ENCODE results near the gene MNT. TPM values are rescaled to one million over a fixed set of nuclear protein-coding genes. Genes with fewer than 3 reads are reported as not detected.

The MNT gene
- total RNA-seq, 2 experiments from 2014 or later, result 35.6 to 38.6 TPM

- Mint-ChIP-seq H3K27me3 (no peaks in the 10 kb centered on the region), H3K27ac (no peak overlapping the region), H3K36me3 (no peaks in the 10 kb centered on the region), H3K4me1 (no peaks in the 10 kb centered on the region), H3K4me3 (no peak overlapping the region), H3K9me3 (no peaks in the 10 kb centered on the region)
- no peak for DNase-seq
- POLR2A ChIA-PET, result no interaction called here
- ATAC-seq (ENCODE audit: low read depth), result no peak
Observed at GRCh38 chr17:2377659-2378058, 23.2 kb downstream of the MNT start.

- no peak for DNase-seq
- no peaks in the 10 kb centered on the region for H3K36me3 Mint-ChIP-seq
- H3K27me3 Mint-ChIP-seq, result no peaks in the 10 kb centered on the region
Observed at GRCh38 chr17:2376107-2376506, 24.8 kb downstream of the MNT start.

GRCh38 chr17:2375406-2375805 is 25.5 kb downstream of the MNT start:
- ATAC-seq (ENCODE audit: low read depth), result no peak
- H3K36me3 Mint-ChIP-seq, result no peaks in the 10 kb centered on the region
- no peak for DNase-seq
- H3K9me3 Mint-ChIP-seq, result no peaks in the 10 kb centered on the region
- H3K27me3 Mint-ChIP-seq, result no peaks in the 10 kb centered on the region
- H3K4me1 Mint-ChIP-seq, result no peaks in the 10 kb centered on the region
- POLR2A ChIA-PET, result no interaction called here
- H3K4me3 Mint-ChIP-seq, result no peak overlapping the region
- no peak overlapping the region for H3K27ac Mint-ChIP-seq

More at GRCh38 chr17:2376107-2376506, 24.8 kb downstream of the MNT start:
- Mint-ChIP-seq H3K9me3 (no peaks in the 10 kb centered on the region), H3K27ac (no peak overlapping the region), H3K4me3 (no peak overlapping the region), H3K4me1 (no peaks in the 10 kb centered on the region)
- POLR2A ChIA-PET, result no interaction called here
- ATAC-seq (ENCODE audit: low read depth), result no peak

- ATAC-seq (ENCODE audit: low read depth) (no peak), DNase-seq (no peak)
- Mint-ChIP-seq H3K4me1 (no peaks in the 10 kb centered on the region), H3K4me3 (no peak overlapping the region), H3K36me3 (no peaks in the 10 kb centered on the region), H3K9me3 (no peaks in the 10 kb centered on the region), H3K27ac (peak overlapping the region; percentile 45), H3K27me3 (no peaks in the 10 kb centered on the region)
- POLR2A ChIA-PET, result no interaction called here
Observed at GRCh38 chr17:2374549-2375285, 26.1 kb downstream of the MNT start.

- no peaks in the 10 kb centered on the region for H3K36me3 Mint-ChIP-seq
Observed at GRCh38 chr17:2373179-2373578, 27.7 kb downstream of the MNT start.

GRCh38 chr17:2372681-2373080 is 28.2 kb downstream of the MNT start:
- Mint-ChIP-seq H3K4me1 (no peaks in the 10 kb centered on the region), H3K27ac (no peak overlapping the region), H3K36me3 (no peaks in the 10 kb centered on the region), H3K4me3 (no peak overlapping the region), H3K27me3 (no peaks in the 10 kb centered on the region), H3K9me3 (no peaks in the 10 kb centered on the region)
- DNase-seq (no peak), ATAC-seq (ENCODE audit: low read depth) (no peak)
- POLR2A ChIA-PET, result interaction anchor here (0.6 kb wide), 1 partner anchor 56 kb away, joined by 3 read pairs; no protein-coding TSS in a partner anchor

More at GRCh38 chr17:2373179-2373578, 27.7 kb downstream of the MNT start:
- POLR2A ChIA-PET, result interaction anchor here (0.6 kb wide), 1 partner anchor 57 kb away, joined by 3 read pairs; no protein-coding TSS in a partner anchor
- no peak overlapping the region for H3K4me3 Mint-ChIP-seq
- H3K4me1 Mint-ChIP-seq, result no peaks in the 10 kb centered on the region
- H3K27me3 Mint-ChIP-seq, result no peaks in the 10 kb centered on the region
- DNase-seq, result no peak
- no peak overlapping the region for H3K27ac Mint-ChIP-seq
- ATAC-seq (ENCODE audit: low read depth), result no peak
- H3K9me3 Mint-ChIP-seq, result no peaks in the 10 kb centered on the region

- ATAC-seq (ENCODE audit: low read depth) (no peak), DNase-seq (no peak)
- H3K27ac Mint-ChIP-seq, result no peak overlapping the region
- peaks cover 1% of the 10 kb centered on the region for H3K4me1 Mint-ChIP-seq
- no peaks in the 10 kb centered on the region for H3K36me3 Mint-ChIP-seq
- no peaks in the 10 kb centered on the region for H3K27me3 Mint-ChIP-seq
- H3K9me3 Mint-ChIP-seq, result no peaks in the 10 kb centered on the region
- H3K4me3 Mint-ChIP-seq, result no peak overlapping the region
- POLR2A ChIA-PET, result no interaction called here
Observed at GRCh38 chr17:2372180-2372579, 28.7 kb downstream of the MNT start.

- no peaks in the 10 kb centered on the region for H3K9me3 Mint-ChIP-seq
- H3K27ac Mint-ChIP-seq, result no peak overlapping the region
- H3K4me3 Mint-ChIP-seq, result no peak overlapping the region
- no peaks in the 10 kb centered on the region for H3K36me3 Mint-ChIP-seq
- no peak for DNase-seq
- H3K4me1 Mint-ChIP-seq, result peaks cover 1% of the 10 kb centered on the region
- H3K27me3 Mint-ChIP-seq, result no peaks in the 10 kb centered on the region
- ATAC-seq (ENCODE audit: low read depth), result no peak
- POLR2A ChIA-PET, result no interaction called here
Observed at GRCh38 chr17:2371183-2372130, 29.4 kb downstream of the MNT start.

GRCh38 chr17:2370211-2370589 is 30.7 kb downstream of the MNT start:
- H3K4me1 Mint-ChIP-seq, result peaks cover 1% of the 10 kb centered on the region
- no peaks in the 10 kb centered on the region for H3K36me3 Mint-ChIP-seq
- no peak overlapping the region for H3K4me3 Mint-ChIP-seq
- H3K9me3 Mint-ChIP-seq, result no peaks in the 10 kb centered on the region
- H3K27ac Mint-ChIP-seq, result no peak overlapping the region
- POLR2A ChIA-PET, result no interaction called here
- no peak for DNase-seq
- H3K27me3 Mint-ChIP-seq, result no peaks in the 10 kb centered on the region
- ATAC-seq (ENCODE audit: low read depth), result no peak

- Mint-ChIP-seq H3K4me3 (no peak overlapping the region), H3K36me3 (no peaks in the 10 kb centered on the region), H3K27ac (no peak overlapping the region), H3K4me1 (peaks cover 1% of the 10 kb centered on the region), H3K27me3 (no peaks in the 10 kb centered on the region), H3K9me3 (no peaks in the 10 kb centered on the region)
- POLR2A ChIA-PET, result no interaction called here
- no peak for ATAC-seq (ENCODE audit: low read depth)
- no peak for DNase-seq
Observed at GRCh38 chr17:2369551-2370210, 31.2 kb downstream of the MNT start.

- H3K27ac Mint-ChIP-seq, result no peak overlapping the region
- POLR2A ChIA-PET, result no interaction called here
Observed at GRCh38 chr17:2369039-2369438, 31.8 kb downstream of the MNT start.

GRCh38 chr17:2368359-2368758 is 32.5 kb downstream of the MNT start:
- POLR2A ChIA-PET, result no interaction called here
- Mint-ChIP-seq H3K27ac (no peak overlapping the region), H3K9me3 (no peaks in the 10 kb centered on the region), H3K36me3 (no peaks in the 10 kb centered on the region), H3K27me3 (no peaks in the 10 kb centered on the region), H3K4me3 (no peak overlapping the region), H3K4me1 (peaks cover 1% of the 10 kb centered on the region)
- no peak for ATAC-seq (ENCODE audit: low read depth)
- DNase-seq, result no peak

More at GRCh38 chr17:2369039-2369438, 31.8 kb downstream of the MNT start:
- no peak for ATAC-seq (ENCODE audit: low read depth)
- DNase-seq, result no peak
- Mint-ChIP-seq H3K4me3 (no peak overlapping the region), H3K4me1 (peaks cover 1% of the 10 kb centered on the region), H3K9me3 (no peaks in the 10 kb centered on the region), H3K27me3 (no peaks in the 10 kb centered on the region), H3K36me3 (no peaks in the 10 kb centered on the region)

- POLR2A ChIA-PET, result no interaction called here
- no peaks in the 10 kb centered on the region for H3K27me3 Mint-ChIP-seq
- no peak overlapping the region for H3K4me3 Mint-ChIP-seq
Observed at GRCh38 chr17:2366747-2367494, 33.9 kb downstream of the MNT start.

More at GRCh38 chr17:2366747-2367494, 33.9 kb downstream of the MNT start:
- no peak overlapping the region for H3K27ac Mint-ChIP-seq
- ATAC-seq (ENCODE audit: low read depth), result no peak
- peaks cover 1% of the 10 kb centered on the region for H3K4me1 Mint-ChIP-seq
- DNase-seq, result no peak
- no peaks in the 10 kb centered on the region for H3K9me3 Mint-ChIP-seq
- peaks cover 3% of the 10 kb centered on the region for H3K36me3 Mint-ChIP-seq

All from activated naive CD8-positive, alpha-beta T cell treated with anti-CD3 and anti-CD28 coated beads, Interleukin-2, amount 10 ng/mL, durations not matched to agents 7 days and 5 days (primary cell).